ES-I3 (cell line): ENCODE measurements around the gene SNX19.
"Not testable (repeated sequence)": the region's sequence is repeated elsewhere in the genome, so short reads cannot be mapped to it uniquely, and the experiment has no call there.

Experiments used
- H3K36me3 ChIP-seq: 2 replicates; pipeline ENCODE4 v1.6.1; 2013; ENCODE audit warnings: mild to moderate bottlenecking, low read length, control low read depth, moderate library complexity; ENCODE audit not compliant: insufficient read depth
- H3K4me1 ChIP-seq: 2 replicates; pipeline ENCODE4 v1.6.1; 2013; ENCODE audit warnings: mild to moderate bottlenecking, control low read depth, low read length; ENCODE audit not compliant: insufficient read depth
- H3K9ac ChIP-seq: 2 replicates; pipeline ENCODE4 v1.6.1; 2013; ENCODE audit warnings: low read depth, mild to moderate bottlenecking, low read length, moderate library complexity
- H3K9me3 ChIP-seq: 2 replicates; pipeline ENCODE4 v1.6.1; 2013; ENCODE audit warnings: mild to moderate bottlenecking, low read length, moderate library complexity; ENCODE audit not compliant: control insufficient read depth, insufficient read depth

Gene SNX19

GRCh38 chr11:130872513-130872912 is 43.8 kb downstream of the SNX19 start:
- no peak overlapping the region for H3K9ac ChIP-seq
- no peaks in the 10 kb centered on the region for H3K4me1 ChIP-seq
- H3K36me3 ChIP-seq = peaks cover 15% of the 10 kb centered on the region
- no peaks in the 10 kb centered on the region for H3K9me3 ChIP-seq

GRCh38 chr11:130872102-130872501 is 44.2 kb downstream of the SNX19 start:
- Histone ChIP-seq H3K9me3 (no peaks in the 10 kb centered on the region), H3K36me3 (peaks cover 12% of the 10 kb centered on the region), H3K4me1 (no peaks in the 10 kb centered on the region), H3K9ac (no peak overlapping the region)

DNA sequence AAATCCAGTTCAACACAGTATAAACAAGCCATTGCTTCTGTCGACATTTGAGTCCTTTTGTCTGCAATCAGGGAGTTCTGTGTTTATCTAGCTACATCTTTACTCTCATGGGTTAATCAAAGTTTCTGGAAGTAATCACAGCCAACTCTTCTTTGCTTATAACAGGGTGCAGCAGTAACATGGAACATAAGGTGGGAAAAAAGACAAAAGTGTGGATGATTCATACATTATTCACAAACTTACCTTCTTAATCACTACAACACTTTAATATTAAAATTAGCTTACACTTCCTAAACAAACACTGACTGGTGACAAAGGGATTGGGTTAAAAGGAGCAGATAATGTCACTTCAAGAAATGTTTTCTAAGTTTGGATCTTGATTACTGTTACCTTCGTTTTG is 44.7 kb downstream of the SNX19 start:
- no peaks in the 10 kb centered on the region for H3K4me1 ChIP-seq
- peaks cover 12% of the 10 kb centered on the region for H3K36me3 ChIP-seq
- H3K9ac ChIP-seq = no peak overlapping the region
- H3K9me3 ChIP-seq = no peaks in the 10 kb centered on the region

GRCh38 chr11:130868721-130869390 is 47.4 kb downstream of the SNX19 start:
- Histone ChIP-seq H3K4me1 (no peaks in the 10 kb centered on the region), H3K9me3 (no peaks in the 10 kb centered on the region), H3K36me3 (peaks cover 11% of the 10 kb centered on the region), H3K9ac (no peak overlapping the region)

DNA sequence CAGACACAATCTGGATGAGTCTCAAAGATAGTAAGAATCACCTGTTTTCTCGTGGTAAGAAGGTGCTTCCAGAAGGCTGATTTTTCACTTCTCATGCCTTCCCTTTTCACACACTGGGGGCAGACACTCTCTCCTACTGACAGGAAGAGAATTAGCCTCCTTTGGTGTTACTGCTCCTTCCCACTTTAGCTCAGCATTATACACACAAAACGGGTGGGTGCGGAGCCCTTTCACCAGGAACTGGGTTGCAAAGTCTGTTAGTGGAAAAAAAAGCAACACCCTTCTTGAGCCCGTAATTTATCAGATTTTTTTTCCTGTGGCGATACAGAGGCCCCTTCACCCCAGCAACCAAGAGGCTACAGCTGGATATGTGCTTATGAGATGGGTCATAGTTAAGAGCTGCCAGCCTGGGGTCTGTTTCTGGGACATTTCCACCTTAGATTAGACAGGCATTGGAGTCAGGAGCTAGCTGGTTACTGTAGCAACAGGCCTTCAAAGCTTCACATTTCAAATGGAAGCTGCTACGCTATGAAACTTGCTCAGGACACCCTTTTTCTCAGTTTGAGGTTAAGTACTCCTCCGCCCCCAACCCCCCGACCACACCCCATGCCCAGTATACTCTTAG is 48.1 kb downstream of the SNX19 start:
- H3K9me3 ChIP-seq = no peaks in the 10 kb centered on the region
- H3K9ac ChIP-seq = no peak overlapping the region
- H3K36me3 ChIP-seq = peaks cover 5% of the 10 kb centered on the region
- H3K4me1 ChIP-seq = no peaks in the 10 kb centered on the region

DNA sequence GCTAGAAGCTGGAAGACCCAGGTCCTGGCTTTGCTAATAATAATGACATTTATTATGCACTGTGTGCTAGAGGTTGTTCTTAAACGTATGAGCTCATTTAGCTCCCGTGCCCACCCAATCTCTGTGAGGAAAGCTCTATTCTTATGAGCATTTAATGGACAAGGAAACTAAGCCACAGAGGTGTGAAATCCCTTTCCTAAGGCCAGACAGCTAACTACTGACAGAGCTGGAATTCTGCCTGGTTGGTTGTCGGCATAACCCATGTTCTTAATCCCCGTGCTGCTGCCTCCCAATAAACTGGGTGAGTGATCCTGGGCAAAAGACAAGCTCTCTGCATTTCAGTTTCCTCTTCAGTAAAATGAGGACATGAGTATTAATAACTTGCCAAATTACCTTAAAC is 49.4 kb downstream of the SNX19 start:
- no peaks in the 10 kb centered on the region for H3K4me1 ChIP-seq
- H3K9me3 ChIP-seq = no peaks in the 10 kb centered on the region
- H3K36me3 ChIP-seq = peaks cover 3% of the 10 kb centered on the region
- no peak overlapping the region for H3K9ac ChIP-seq

DNA sequence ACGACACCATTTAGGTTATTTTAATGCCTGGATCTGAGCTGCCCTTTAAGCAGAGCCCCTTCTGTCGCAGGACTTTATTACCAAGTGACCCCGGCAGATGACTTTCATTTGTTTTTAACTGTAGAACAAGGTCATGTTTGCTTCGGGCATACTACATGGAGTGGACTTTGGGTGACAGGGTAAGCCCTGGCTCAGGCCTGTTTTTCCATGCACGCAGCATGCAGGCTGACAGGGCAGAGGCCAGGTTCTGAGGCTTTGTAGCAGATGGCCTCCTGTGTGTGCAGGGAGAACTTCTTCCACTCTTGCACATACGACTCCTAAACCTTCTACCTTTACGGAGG is 50.5 kb downstream of the SNX19 start:
- H3K9me3 ChIP-seq = no peaks in the 10 kb centered on the region
- no peak overlapping the region for H3K9ac ChIP-seq
- H3K36me3 ChIP-seq = peaks cover 3% of the 10 kb centered on the region
- no peaks in the 10 kb centered on the region for H3K4me1 ChIP-seq

DNA sequence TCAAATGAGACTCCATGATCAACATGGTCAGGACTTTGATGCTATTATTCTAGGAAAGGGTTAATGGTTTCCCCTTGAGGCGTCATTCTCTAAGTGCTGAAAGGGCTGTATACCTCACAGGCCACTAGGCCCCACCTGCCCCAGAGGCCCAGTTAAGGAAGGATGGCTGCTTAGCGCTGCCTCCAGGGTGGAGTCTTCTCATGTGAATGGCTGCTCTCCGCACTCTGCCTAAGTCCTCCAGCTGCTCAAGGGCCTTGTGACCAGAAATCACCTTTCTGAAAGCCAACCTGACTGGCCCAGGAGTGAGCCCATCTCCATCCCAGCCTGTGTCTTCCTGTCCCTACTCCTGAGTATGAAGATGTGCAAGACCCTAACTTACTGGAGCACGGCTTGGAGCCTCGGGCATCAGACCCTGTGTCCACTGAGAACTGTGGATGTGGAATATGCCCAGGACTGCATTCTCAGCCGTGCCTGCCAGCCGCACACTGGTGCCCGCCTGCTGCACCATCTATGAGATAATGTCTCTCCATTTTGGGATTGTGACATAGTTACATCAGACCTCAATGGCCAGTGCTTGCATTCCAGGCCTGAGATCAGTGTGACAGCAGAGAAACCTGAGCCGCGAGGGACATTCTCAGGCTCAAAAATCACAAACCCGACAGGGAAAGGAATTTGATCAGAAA is 51.0 kb downstream of the SNX19 start:
- no peaks in the 10 kb centered on the region for H3K4me1 ChIP-seq
- H3K9me3 ChIP-seq = no peaks in the 10 kb centered on the region
- H3K36me3 ChIP-seq = peaks cover 3% of the 10 kb centered on the region

DNA sequence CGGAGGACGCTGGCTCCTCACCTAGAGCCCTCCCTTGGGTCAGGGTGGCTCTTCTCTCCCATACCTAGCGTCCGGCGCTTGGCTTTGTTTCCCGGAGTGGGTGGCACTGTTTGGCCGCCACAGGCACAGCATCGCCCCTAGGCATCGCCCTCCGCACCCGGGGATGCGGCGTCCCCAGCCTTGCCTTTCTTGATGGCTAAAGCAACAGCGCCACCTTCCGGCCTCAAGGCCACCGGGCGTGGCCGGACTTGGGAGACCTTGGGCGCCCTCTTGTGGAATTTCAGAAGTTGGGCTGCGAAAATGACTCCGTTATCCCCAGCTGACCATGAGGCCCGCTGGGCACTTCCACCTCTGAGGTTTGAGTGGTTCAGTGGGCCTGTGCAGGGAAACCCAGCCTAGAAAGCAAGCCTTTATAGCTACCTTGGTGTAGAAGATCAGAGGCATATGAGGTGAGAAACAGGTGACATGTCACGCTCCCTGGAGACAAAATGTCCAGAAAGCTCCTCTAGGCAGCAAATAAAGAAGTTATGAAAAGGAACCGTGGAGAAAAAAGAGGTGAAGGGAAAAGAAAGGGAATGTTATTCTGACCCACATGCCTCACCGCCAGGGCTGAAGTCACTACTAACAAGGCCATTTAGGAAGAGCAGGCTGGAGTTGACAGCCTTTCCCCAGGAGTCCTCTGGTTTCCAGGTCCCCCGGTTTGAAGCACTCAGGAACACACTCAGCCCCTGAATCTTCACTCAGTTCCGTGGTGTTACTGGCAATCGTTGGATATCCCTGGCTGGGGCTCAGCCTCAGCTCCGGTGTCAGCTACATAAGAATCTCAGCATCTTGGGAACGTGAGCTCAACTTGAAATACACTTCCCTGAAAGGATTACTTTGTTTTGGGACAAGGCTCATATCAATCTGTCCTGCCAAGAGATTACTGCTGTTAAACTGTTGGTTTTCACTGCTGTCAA is 54.1 kb downstream of the SNX19 start:
- no peaks in the 10 kb centered on the region for H3K9me3 ChIP-seq
- H3K36me3 ChIP-seq = no peaks in the 10 kb centered on the region
- no peak overlapping the region for H3K9ac ChIP-seq
- H3K4me1 ChIP-seq = no peaks in the 10 kb centered on the region

More for the DNA sequence above, 51.0 kb downstream of the SNX19 start:
- no peak overlapping the region for H3K9ac ChIP-seq

- Histone ChIP-seq H3K9me3 (no peaks in the 10 kb centered on the region), H3K36me3 (no peaks in the 10 kb centered on the region), H3K9ac (no peak overlapping the region), H3K4me1 (no peaks in the 10 kb centered on the region)
Measured at GRCh38 chr11:130861283-130861682, 55.0 kb downstream of the SNX19 start.

GRCh38 chr11:130859886-130860285 is 56.4 kb downstream of the SNX19 start:
- Histone ChIP-seq H3K4me1 (no peaks in the 10 kb centered on the region), H3K9me3 (no peaks in the 10 kb centered on the region), H3K9ac (no peak overlapping the region), H3K36me3 (no peaks in the 10 kb centered on the region)

DNA sequence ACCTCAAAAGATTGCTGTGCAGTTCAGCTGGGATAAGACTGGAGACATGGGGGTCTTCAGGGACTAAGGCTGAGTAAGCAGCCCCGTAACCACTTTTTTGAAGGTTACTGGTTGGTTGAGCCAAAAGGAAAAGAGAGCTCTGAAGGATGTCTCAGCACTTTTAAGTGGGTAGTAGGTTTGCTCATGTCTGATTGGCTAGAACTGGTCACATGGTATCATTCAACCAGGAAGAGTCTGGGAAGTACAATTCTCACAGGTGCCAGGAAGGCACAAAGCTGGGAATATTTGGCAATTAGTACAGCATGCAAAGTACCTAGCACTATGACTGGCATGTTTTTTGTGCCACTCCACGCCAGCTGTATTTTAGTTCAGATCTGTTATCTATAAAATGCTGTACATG is 58.1 kb downstream of the SNX19 start:
- no peaks in the 10 kb centered on the region for H3K4me1 ChIP-seq
- H3K36me3 ChIP-seq = no peaks in the 10 kb centered on the region
- no peaks in the 10 kb centered on the region for H3K9me3 ChIP-seq
- no peak overlapping the region for H3K9ac ChIP-seq

GRCh38 chr11:130855707-130856106 is 60.6 kb downstream of the SNX19 start:
- H3K9ac ChIP-seq, H3K9me3 ChIP-seq, H3K4me1 ChIP-seq, H3K36me3 ChIP-seq: not testable (repeated sequence)

GRCh38 chr11:130854483-130854882 is 61.8 kb downstream of the SNX19 start:
- H3K36me3 ChIP-seq = no peaks in the 10 kb centered on the region
- H3K9me3 ChIP-seq = peaks cover 6% of the 10 kb centered on the region; the same call in 1 of the 2 replicates
- no peak overlapping the region for H3K9ac ChIP-seq
- H3K4me1 ChIP-seq = no peaks in the 10 kb centered on the region
